ENCODE measurements around the gene PATJ.
"Not testable (repeated sequence)": the region's sequence is repeated elsewhere in the genome, so short reads cannot be mapped to it uniquely, and the experiment has no call there.

The PATJ gene

GRCh38 chr1:62180054-62180453, 437.8 kb downstream of the PATJ start:
- DNase-seq (ENCODE audit: low read depth) = not testable (repeated sequence)

- DNase-seq (ENCODE audit: low read depth) = no peak
Measured at GRCh38 chr1:62180639-62181038, 438.4 kb downstream of the PATJ start.

- no peak for DNase-seq (ENCODE audit: low read depth)
Measured at GRCh38 chr1:62181532-62181931, 439.3 kb downstream of the PATJ start.

- DNase-seq (ENCODE audit: low read depth) = not testable (repeated sequence)
Measured at GRCh38 chr1:62182157-62182556, 439.9 kb downstream of the PATJ start.

GRCh38 chr1:62183164-62184020, 441.1 kb downstream of the PATJ start:
- not testable (repeated sequence) for DNase-seq (ENCODE audit: low read depth)

- DNase-seq (ENCODE audit: low read depth) = no peak
Measured at GRCh38 chr1:62184336-62184735, 442.1 kb downstream of the PATJ start.

- DNase-seq (ENCODE audit: low read depth) = not testable (repeated sequence)
Measured at GRCh38 chr1:62185233-62185632, 443.0 kb downstream of the PATJ start.

- no peak for DNase-seq (ENCODE audit: low read depth)
Measured at GRCh38 chr1:62185677-62186076, 443.4 kb downstream of the PATJ start.

- no peak for DNase-seq (ENCODE audit: low read depth)
Measured at GRCh38 chr1:62187548-62187947, 445.3 kb downstream of the PATJ start.

GRCh38 chr1:62188111-62188510, 445.8 kb downstream of the PATJ start:
- no peak for DNase-seq (ENCODE audit: low read depth)

- DNase-seq (ENCODE audit: low read depth) = no peak
Measured at GRCh38 chr1:62194651-62195544, 452.6 kb downstream of the PATJ start, which contains the start of gene L1TD1. TSS of gene L1TD1 (plus strand) at chr1:62194849. CDS start at chr1:62206629, 11,780 bp downstream.

- no peak for DNase-seq (ENCODE audit: low read depth)
Measured at GRCh38 chr1:62196086-62196690, 453.9 kb downstream of the PATJ start.

- DNase-seq (ENCODE audit: low read depth) = no peak
Measured at GRCh38 chr1:62198069-62198780, 455.9 kb downstream of the PATJ start.

GRCh38 chr1:62198781-62199125, 456.5 kb downstream of the PATJ start:
- no peak for DNase-seq (ENCODE audit: low read depth)

- no peak for DNase-seq (ENCODE audit: low read depth)
Measured at GRCh38 chr1:62207187-62207586, 464.9 kb downstream of the PATJ start.

- no peak for DNase-seq (ENCODE audit: low read depth)
Measured at GRCh38 chr1:62208087-62208486, 465.8 kb downstream of the PATJ start.

- no peak for DNase-seq (ENCODE audit: low read depth)
Measured at GRCh38 chr1:62208970-62209369, 466.7 kb downstream of the PATJ start.

- no peak for DNase-seq (ENCODE audit: low read depth)
Measured at GRCh38 chr1:62209931-62210595, 467.8 kb downstream of the PATJ start.

- DNase-seq (ENCODE audit: low read depth) = no peak
Measured at GRCh38 chr1:62210960-62211359, 468.7 kb downstream of the PATJ start.

- DNase-seq (ENCODE audit: low read depth) = no peak
Measured at GRCh38 chr1:62212411-62212810, 470.1 kb downstream of the PATJ start.
